Natural killer cell treated with Interleukin-12 subunit alpha and Interleukin-12 subunit beta and Interleukin-15 and Interleukin-18, amount 100 ng/mL, for 72 hours (primary cell): ENCODE measurements around the gene RSPO3. TPM values are rescaled to one million over a fixed set of nuclear protein-coding genes. Genes with fewer than 3 reads are reported as not detected.

Experiments
- total RNA-seq, 2 donors: library from RNA; stranded (reverse); gene quantifications; one replicate each; pipeline ENCODE4 v1.2.3, GENCODE V29; 2022

RSPO3 gene
- total RNA-seq, 2 donors from 2014 or later, result not detected

Other genes with a start within 250 kb of the RSPO3 start
- 10 to 100 TPM; 21.6 to 29.4 TPM for gene RNF146, start 148.2 kb downstream of the RSPO3 start, total RNA-seq
- gene ECHDC1, start 224.9 kb downstream of the RSPO3 start, total RNA-seq, result 10 to 100 TPM; 52.2 to 60.6 TPM